GM15510 (cell line): ENCODE data around the gene ROR2.

Source experiments
- POLR2A ChIP-seq: IDR thresholded peaks from 3 replicates; pipeline ENCODE4 v1.6.1; 2011; ENCODE audit warnings: borderline replicate concordance; ENCODE audit not compliant: insufficient read length; ENCODE audit errors: extremely low read depth

The ROR2 gene

DNA sequence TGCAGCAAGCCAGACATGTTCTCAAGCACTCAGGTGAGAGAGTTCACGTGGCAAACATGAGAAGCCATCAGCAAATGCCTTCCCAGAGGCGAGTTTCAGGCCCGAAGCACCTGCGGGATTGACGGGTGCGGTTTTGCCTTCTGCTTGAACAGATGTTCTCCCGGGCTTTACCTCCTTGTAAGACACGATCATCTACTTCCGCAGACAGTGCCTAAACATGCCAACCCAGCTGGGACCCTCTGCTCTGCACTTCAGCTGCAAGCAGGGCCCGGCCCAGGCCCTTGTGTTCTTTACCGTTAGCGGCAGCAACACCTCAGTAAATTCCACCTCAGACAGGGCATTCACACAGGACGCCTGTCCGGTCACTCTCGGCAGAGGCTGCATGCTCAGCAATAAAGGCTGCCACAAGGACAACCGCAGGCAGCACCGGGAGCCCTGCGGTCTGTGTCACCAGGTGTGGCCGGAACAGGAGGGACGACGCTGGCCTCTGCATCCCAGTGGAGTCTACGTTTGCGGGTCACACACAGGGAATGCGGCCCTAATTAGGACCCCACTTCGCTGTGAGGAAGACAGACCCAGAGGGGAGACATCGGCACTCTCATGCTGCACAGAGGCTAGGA is 139.6 kb downstream of the ROR2 start:
- TF ChIP-seq POLR2A: no peak

DNA sequence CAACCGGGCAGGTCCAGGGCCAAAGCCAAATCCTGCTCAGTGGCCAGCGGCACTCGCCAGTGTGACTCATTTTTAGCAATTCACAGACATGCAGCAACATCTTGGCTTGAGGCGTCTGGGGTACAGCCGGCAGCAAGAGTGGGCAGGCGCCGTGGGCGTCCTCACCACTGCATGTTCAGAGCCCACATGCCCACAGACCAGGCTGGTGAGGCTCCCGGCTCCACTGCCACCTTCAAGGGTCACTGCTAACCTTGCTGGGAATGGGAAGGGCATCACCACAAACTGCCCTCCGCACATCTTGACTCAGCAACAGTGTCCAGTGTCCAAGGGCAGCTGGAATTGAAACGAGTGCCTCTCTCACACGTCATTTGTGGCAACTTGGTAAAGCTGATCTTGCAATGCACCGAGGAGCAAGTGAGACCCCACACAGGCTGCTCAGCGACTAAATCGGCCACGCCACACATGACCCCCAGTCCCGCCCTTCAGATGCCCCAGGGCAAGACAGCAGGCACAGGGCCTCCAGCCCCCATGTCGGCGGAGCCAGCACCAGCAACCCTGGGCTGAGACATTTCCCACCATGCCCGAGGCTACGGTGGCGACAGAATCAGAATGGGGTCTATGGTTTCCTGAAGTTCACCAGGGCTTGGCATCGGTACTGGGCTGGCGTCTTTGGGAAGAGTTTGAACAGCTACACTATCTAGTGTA is 140.3 kb downstream of the ROR2 start:
- no peak for TF ChIP-seq POLR2A

DNA sequence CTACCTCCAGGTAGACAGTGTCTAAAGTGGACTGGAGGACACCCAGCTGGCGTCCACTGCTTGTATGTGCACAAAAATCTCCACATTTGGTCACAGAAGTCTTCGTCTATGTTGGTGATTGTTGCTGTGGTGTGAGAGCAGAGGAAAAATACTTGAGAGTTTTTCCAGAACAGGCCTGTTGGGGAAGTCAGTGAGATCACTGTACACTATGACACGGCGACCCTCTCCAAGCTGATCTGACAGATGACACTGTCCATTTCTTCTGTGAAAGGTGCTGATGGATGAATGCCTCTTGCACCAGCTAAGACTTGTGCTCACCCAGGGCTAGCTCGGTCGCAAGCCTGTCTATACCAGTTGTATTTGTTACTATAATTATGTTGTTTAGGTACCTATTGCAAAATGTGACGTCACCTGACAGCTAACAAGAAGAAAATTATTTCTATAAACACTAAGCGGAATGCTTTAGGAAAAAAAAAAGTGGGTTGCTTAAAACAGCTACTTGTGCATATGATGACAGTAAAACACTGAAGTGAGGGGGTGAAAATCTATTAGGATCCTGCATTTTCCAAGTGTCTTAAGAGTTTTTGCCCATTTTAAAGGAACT is 142.3 kb downstream of the ROR2 start:
- no peak for TF ChIP-seq POLR2A

DNA sequence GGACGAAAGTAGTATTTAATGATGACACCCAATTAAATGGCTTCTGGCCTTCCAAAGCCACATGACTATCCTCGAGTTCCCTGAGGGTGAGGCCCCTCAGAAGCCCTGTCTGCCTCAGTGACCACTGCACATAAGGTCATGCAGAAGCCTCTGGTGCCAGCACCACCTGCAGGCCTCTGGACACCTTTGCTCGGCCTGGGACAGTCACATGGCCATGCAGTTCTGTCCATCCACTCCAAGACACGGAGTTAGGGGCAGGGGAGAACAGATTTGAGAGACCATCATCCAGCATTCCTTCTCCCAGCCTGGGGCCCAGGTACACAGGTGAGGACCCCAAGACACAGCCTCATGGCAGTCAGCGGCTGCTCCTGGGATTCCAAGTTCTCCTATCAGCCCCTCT is 145.0 kb downstream of the ROR2 start:
- TF ChIP-seq POLR2A: no peak

- TF ChIP-seq POLR2A: no peak
These were observed 145.9 kb downstream of the ROR2 start for GRCh38 chr9:91803970-91804752.

- no peak for TF ChIP-seq POLR2A
These were observed 146.7 kb downstream of the ROR2 start for GRCh38 chr9:91803151-91803940.

GRCh38 chr9:91802391-91802790 is 147.6 kb downstream of the ROR2 start:
- no peak for TF ChIP-seq POLR2A

DNA sequence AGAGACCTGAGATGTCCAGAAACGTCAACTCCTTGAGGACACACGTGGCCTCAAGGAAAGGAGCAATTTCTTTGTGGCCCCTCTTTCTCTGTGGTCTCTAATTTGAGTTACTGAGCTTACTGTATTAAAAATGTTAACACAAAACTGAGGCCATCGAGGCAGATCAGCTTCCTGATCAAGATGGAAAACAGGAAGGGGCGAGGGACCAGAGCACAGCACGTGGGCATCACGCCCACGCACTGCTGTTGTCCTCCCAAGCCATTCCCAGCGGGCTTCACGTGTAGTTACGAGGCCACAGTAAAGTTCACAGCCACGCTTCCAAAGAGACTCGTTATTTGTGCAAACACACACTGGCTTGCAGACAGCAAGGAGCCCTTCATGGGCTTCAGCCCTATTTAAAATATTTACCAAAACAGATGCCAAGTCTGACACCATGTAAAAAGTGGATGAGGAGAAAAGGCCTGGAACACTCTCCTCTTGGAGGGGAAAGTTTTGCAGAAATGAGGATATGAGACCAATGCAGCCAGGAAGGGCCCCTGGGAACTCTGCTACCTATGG is 149.5 kb downstream of the ROR2 start:
- no peak for TF ChIP-seq POLR2A

GRCh38 chr9:91799113-91799744 is 150.8 kb downstream of the ROR2 start:
- no peak for TF ChIP-seq POLR2A

GRCh38 chr9:91795598-91796241 is 154.3 kb downstream of the ROR2 start:
- no peak for TF ChIP-seq POLR2A

- no peak for TF ChIP-seq POLR2A
These were observed 159.1 kb downstream of the ROR2 start for GRCh38 chr9:91790917-91791316.

DNA sequence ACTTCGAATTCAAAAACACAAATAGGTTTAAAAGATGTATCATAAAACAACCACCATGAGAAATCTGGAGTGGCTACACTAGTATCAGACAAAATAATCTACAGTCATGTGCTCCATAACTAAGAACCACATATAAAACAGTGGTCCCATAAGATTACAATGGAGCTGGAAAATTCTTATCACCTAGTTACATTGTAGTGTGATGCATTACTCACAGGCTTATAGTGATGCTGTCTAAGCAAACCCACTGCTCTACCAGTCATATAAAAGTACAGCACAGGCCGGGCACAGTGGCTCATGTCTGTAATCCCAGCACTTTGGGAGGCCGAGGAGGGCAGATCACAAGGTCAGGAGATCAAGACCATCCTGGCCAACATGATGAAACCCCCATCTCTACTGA is 160.1 kb downstream of the ROR2 start:
- TF ChIP-seq POLR2A: no peak

- no peak for TF ChIP-seq POLR2A
These were observed 162.1 kb downstream of the ROR2 start for GRCh38 chr9:91787931-91788330.
